HG02973 (cell line): ENCODE results near the gene ZNF786.
"Not testable (repeated sequence)": the region's sequence is repeated elsewhere in the genome, so short reads cannot be mapped to it uniquely, and the experiment has no call there.

Experiments used
- ATAC-seq: cut with Tn5 transposase; IDR thresholded peaks from one replicate; pipeline ENCODE4 v1.9.1; 2021; ENCODE audit warnings: moderate library complexity; ENCODE audit not compliant: unreplicated experiment

ZNF786 gene

DNA sequence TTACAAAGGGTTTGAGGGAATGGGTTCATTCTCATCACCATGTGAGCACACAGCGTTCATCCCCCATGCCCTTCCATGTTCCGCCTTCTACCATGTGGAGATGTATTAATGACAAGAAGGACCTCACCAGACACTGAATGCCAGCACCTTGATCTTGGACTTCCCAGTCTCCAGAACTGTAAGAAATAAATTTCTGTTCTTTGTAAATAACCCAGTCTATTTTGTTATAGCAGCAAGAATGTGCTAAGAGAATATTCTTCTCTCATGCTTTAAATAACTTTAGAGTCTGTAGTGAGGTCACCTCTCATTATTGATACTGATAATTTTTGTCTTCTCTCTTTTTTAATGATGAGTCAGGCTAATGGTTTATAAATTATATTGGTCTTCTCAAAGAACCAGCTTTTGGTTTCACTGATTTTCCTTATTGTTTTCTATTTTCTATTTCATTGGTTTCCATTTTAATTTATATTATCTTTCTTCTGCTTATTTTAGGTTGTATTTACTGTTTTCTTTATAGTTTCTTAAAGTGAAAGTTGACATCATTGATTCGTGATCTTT is 59.1 kb downstream of the ZNF786 start:
- no peak for ATAC-seq

DNA sequence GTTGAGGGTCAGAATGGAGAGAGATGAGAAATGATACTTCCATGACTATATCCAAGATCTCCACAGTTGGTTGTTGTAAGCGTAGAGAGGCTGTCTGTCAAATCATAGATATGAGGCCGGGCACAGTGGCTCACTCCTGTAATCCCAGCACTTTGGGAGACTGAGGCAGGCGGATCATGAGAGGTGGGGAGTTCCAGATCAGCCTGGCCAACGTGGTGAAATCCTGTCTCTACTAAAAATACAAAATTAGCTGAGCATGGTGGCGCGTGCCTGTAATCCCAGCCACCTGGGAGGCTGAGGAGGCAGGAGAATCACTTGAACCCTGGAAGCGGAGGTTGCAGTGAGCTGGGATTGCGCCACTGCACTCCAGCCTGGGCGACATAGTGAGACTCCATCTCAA is 60.1 kb downstream of the ZNF786 start:
- not testable (repeated sequence) for ATAC-seq

DNA sequence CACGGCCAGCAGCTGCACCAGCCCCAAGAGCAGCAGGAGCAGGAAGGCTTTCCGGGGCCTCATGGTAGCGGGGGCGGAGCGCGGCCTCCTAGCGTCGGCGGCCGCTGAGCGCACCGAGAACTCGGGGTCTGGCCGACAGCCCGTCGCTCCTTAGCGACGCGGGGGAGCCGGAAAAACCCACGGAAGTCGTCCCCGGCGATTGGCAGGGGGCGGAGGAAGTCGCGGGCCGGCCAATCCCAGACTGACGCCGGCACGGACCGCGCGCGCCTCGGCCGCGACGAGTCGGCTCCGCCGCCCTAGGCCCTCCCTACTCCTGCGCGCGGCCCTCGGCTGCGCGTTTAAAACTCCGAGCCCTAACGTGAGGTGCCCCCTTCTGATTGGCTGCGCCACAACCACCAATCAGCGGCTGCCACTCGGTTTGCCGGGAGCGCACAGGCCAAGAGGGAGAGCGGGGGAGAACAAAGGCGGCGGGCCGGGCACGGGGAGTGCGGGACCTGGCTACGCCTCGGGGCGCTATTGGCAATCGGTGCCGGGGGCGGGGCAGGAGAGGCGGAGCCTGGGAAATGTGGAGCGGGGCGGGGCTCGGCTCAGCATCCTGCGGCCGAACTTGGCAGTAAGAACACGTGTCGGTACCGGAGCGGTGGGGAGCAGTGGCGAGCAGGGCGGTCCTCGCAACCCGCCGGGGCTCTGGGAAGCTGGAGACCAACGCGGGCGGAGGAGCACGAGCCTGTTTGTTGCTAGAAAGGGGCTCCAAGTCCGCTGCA is 62.0 kb downstream of the ZNF786 start, which contains the start of gene PDIA4:
TSS of gene PDIA4 (minus strand) at position 160 of the 764 bp plus-strand sequence. CDS start at position 63, 97 bp downstream.
- peak; percentile 88 for ATAC-seq

DNA sequence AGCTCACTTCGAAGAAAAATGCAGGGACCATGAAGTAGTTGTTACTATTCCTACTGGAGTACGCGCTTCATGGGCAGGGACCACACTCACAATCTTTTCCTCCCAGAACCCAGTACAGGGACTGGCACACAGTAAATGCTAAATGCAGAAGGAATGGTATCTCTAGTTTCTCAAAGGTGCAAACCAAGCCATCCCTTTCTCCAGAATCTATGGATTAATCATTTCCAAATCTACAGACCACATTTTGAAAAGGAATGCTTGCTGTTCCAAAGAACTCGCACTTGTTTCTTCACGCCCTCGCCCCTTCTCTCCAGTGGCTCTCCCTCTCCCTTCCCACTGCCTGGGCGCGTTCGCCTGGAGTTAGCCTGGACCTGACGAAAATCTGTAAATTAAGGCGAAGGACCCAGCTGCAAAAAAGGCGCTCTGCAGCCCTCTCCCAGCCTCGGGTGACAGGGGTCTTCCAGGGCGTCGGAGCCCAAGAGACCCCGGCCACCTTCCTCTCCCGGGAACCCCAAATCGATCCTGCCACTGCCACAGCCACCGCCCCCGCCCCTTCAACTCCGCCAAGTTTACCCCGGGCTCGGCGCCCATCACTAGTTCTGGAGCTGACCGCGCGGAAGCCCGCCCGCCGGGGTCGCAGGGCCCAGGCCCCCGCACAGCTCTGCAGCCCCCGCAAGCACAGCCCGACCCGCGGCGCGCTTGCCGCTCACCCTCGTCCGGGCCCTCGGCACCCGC is 62.7 kb downstream of the ZNF786 start:
- no peak for ATAC-seq

DNA sequence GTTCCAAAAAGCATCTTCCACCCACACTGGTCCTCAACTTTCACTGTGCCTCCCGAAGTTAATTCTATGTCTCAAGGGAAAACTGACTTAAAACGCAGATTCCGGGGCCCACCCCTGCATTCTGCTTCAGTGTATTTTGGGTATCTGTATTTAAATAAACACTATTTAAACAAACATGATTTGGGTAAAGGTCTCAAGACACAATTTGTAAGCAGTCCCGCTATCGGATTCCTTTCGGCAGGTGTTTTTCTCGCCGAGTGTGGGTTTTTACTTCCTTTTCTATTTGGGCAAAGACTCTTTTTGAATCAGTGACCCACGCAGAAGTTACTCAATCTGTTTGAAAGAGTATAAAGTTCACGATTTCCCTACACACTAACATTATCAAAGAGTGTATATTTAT is 63.5 kb downstream of the ZNF786 start:
- no peak for ATAC-seq

DNA sequence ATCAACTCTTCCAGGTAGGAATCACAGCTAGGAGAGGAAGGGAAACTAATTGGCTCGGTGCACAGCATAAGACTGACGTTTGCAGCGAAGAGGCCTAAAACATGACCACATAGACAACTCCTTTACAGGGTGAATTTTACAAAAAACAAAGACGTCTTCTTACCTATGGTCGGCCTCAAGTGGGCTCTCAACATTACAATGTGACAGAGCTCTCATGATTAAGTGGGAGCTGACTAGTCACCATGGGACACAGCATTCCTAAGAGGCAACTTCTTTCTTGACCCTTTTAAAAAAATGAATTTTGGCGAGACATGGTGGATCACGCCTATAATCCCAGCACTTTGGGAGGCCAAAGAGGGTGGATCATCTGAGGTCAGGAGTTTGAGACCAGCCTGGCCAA is 66.9 kb downstream of the ZNF786 start:
- no peak for ATAC-seq

DNA sequence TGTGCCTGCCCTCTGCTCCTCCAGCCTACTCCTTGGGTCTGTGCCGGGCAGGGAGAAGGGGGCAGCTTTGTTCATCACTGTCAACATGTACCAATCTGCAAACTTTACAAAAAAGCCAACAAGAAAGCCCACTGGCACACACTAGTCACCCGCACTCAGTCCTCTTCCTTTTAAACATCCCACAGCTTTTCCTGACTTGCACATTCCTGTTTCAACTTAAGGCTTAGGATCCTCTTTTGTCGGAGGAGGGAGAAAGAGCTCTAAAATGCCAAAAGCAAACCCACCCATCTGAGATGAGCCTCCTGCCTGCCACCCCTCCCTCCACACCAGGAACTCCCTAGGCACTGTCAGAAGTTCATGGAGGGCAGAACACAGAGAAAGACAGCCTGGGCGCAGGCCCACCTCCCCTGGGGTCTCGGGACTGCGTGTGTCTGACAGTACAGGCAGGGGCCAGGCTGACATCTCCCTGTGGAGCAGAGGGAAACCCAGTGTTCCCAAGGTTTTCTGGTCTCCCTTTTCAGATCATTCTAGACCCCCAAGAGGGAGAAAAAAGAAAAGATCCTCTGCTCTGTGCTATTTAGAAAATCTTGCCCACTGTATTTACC is 67.7 kb downstream of the ZNF786 start:
- no peak for ATAC-seq

DNA sequence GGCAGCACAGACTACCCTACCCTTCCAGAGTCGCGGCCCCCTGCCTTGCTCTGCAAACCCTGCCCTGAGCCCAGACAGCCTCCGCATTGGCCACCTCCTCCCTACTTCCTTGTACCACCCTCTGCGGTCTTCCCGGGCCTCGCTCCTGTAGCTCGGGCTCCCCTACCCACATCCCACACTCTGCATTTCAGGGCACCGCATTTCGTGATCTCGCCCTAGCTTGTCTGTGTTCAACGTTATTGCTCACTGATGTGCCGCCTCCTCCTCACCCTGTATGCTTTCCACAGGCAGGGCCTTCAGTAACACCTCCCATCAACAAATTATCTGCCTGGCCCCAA is 68.8 kb downstream of the ZNF786 start:
- no peak for ATAC-seq

DNA sequence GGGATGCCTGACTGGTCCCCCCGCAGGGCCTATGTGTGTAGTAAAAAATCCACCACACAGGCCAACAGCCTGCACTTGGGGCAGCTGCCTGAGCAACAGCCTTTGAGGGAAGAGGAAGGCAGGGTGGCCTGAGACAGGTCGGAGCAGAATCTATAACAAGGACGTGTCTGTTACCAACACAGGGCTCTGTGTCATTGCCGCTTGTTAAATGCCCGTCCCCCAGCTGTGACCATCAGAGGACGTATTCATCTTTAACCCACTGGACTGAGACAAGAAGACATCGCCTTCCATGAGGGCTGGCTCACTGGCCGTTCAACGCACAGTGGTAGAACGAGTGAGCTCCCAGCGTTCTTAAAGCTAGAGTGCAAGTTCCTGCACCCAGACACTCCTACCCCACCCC is 70.0 kb downstream of the ZNF786 start:
- no peak for ATAC-seq
